ENCODE data around the gene LIN7C.

LIN7C gene

DNA sequence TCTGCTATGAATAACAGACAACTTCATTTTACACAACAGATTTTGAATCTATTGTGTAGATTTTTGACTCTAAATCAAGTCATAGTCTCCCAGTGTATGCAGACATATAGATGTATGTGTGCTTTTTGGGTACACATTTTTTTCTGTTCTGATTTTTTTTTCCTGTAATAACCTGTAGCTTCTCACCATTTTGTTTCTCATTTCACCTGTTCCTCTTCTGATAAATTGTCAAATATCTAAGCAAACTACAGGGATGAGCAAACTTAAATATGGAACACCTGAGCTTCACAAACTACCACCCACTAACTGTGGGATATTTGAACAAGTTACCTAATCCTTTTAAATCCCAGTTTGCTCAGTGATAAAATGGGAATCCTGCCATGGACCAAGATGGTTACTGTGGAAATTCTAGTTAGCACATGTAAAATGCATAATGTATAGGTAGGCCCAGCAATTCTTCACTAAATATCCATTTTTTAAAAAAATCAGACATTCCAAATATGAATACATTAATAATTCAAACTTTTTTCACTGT lies 49.7 kb downstream of the LIN7C start:
- no peaks in the 10 kb centered on the region for H3F3A ChIP-seq (ENCODE audit: low read depth)
- H3K4me2 ChIP-seq (ENCODE audit: low read depth, low read length, poor library complexity, severe bottlenecking): no peak overlapping the region
- H3K79me2 ChIP-seq (ENCODE audit: insufficient read depth, low read length): no peaks in the 10 kb centered on the region
- no peaks in the 10 kb centered on the region for H4K20me1 ChIP-seq (ENCODE audit: insufficient read depth, low read length, poor library complexity, severe bottlenecking)
- H3K9me3 ChIP-seq (ENCODE audit: insufficient read depth, low read depth, low read length): no peaks in the 10 kb centered on the region
- H3K36me3 ChIP-seq (ENCODE audit: insufficient read depth, low read length): no peaks in the 10 kb centered on the region
- TF ChIP-seq, protein P1, sequence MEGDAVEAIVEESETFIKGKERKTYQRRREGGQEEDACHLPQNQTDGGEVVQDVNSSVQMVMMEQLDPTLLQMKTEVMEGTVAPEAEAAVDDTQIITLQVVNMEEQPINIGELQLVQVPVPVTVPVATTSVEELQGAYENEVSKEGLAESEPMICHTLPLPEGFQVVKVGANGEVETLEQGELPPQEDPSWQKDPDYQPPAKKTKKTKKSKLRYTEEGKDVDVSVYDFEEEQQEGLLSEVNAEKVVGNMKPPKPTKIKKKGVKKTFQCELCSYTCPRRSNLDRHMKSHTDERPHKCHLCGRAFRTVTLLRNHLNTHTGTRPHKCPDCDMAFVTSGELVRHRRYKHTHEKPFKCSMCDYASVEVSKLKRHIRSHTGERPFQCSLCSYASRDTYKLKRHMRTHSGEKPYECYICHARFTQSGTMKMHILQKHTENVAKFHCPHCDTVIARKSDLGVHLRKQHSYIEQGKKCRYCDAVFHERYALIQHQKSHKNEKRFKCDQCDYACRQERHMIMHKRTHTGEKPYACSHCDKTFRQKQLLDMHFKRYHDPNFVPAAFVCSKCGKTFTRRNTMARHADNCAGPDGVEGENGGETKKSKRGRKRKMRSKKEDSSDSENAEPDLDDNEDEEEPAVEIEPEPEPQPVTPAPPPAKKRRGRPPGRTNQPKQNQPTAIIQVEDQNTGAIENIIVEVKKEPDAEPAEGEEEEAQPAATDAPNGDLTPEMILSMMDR (conservative IDR thresholded peaks at IDR 0.05; ENCODE audit: low read length): no peak
- no peak for TF ChIP-seq EZH2phosphoT487 (IDR thresholded peaks at IDR 0.05; ENCODE audit: borderline replicate concordance)
- H3K4me1 ChIP-seq (ENCODE audit: insufficient read depth, low read length, poor library complexity, severe bottlenecking): no peaks in the 10 kb centered on the region
- no peak overlapping the region for H3K4me3 ChIP-seq (ENCODE audit: low read length, poor library complexity, severe bottlenecking)
- no peaks in the 10 kb centered on the region for H3K27me3 ChIP-seq (ENCODE audit: insufficient read depth, low read length, poor library complexity, severe bottlenecking)
- H2AFZ ChIP-seq (ENCODE audit: low read length): no peak overlapping the region
- no peak overlapping the region for H3K9ac ChIP-seq (ENCODE audit: low read depth, low read length, poor library complexity, severe bottlenecking)
- H3K9me2 ChIP-seq (replicated peaks; ENCODE audit: low read depth, low read length): no peaks in the 10 kb centered on the region

DNA sequence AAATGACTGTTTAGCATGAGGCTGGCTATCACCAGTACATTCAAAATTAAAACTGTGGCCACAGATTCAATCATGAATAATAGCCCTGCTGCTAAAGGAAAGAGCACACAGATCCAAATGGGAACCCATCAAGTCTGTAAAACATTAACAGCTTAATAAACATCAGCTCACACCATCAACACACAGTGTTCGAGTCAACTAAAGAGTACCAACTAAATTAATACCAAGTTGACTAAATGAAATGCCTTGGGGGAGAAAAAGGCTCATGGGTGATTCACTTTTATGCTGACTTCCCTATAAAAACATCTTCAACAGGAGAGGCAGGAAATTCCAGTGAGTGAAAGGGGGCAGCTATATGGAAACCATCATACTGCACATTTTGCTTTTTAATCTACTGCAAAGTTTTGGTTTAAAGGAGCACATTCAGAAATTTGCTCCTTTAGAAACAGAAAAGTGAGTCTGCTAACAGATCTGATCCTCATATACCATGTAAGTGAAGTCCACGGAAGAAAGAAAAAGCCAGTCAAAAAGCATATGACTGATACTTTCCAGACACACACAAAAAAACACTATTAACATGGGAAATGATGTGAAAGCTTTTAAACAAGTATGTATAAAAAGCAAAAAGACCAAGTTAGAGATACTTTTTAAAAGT lies 50.3 kb downstream of the LIN7C start:
- H3K9me3 ChIP-seq (ENCODE audit: insufficient read depth, low read depth, low read length): no peaks in the 10 kb centered on the region
- no peaks in the 10 kb centered on the region for H4K20me1 ChIP-seq (ENCODE audit: insufficient read depth, low read length, poor library complexity, severe bottlenecking)
- H3K36me3 ChIP-seq (ENCODE audit: insufficient read depth, low read length): no peaks in the 10 kb centered on the region
- H3K9ac ChIP-seq (ENCODE audit: low read depth, low read length, poor library complexity, severe bottlenecking): no peak overlapping the region
- no peak overlapping the region for H2AFZ ChIP-seq (ENCODE audit: low read length)
- no peaks in the 10 kb centered on the region for H3K4me1 ChIP-seq (ENCODE audit: insufficient read depth, low read length, poor library complexity, severe bottlenecking)
- H3K4me3 ChIP-seq (ENCODE audit: low read length, poor library complexity, severe bottlenecking): no peak overlapping the region
- no peaks in the 10 kb centered on the region for H3F3A ChIP-seq (ENCODE audit: low read depth)
- no peak overlapping the region for H3K4me2 ChIP-seq (ENCODE audit: low read depth, low read length, poor library complexity, severe bottlenecking)
- no peaks in the 10 kb centered on the region for H3K27me3 ChIP-seq (ENCODE audit: insufficient read depth, low read length, poor library complexity, severe bottlenecking)
- no peaks in the 10 kb centered on the region for H3K79me2 ChIP-seq (ENCODE audit: insufficient read depth, low read length)
- H3K9me2 ChIP-seq (replicated peaks; ENCODE audit: low read depth, low read length): no peaks in the 10 kb centered on the region
- no peak for TF ChIP-seq EZH2phosphoT487 (IDR thresholded peaks at IDR 0.05; ENCODE audit: borderline replicate concordance)
- TF ChIP-seq, protein P1 (conservative IDR thresholded peaks at IDR 0.05; ENCODE audit: low read length): no peak

DNA sequence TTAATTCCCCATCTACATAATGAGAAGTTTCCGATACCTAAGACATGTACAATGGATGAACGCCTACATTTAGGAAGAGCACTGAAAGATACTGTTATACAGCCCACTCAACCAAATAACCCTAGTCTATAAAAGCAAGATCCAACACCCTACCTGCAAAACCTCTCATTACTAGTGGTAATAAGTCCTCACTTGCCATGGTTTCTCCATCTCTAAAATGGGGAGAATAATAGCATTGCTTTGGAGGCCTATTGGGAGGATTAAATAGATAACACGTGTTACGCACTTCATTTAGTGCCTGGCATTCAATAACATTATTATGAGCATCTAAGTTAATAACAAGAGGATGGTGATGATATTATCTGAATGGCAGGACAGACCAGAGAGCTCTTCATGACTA lies 50.9 kb downstream of the LIN7C start:
- Histone ChIP-seq H3K9ac (ENCODE audit: low read depth, low read length, poor library complexity, severe bottlenecking) (no peak overlapping the region), H3K79me2 (ENCODE audit: insufficient read depth, low read length) (no peaks in the 10 kb centered on the region), H3K9me3 (ENCODE audit: insufficient read depth, low read depth, low read length) (no peaks in the 10 kb centered on the region), H3K4me3 (ENCODE audit: low read length, poor library complexity, severe bottlenecking) (no peak overlapping the region), H3K4me1 (ENCODE audit: insufficient read depth, low read length, poor library complexity, severe bottlenecking) (no peaks in the 10 kb centered on the region), H3K9me2 (replicated peaks; ENCODE audit: low read depth, low read length) (no peaks in the 10 kb centered on the region), H3K36me3 (ENCODE audit: insufficient read depth, low read length) (no peaks in the 10 kb centered on the region), H3K4me2 (ENCODE audit: low read depth, low read length, poor library complexity, severe bottlenecking) (no peak overlapping the region), H4K20me1 (ENCODE audit: insufficient read depth, low read length, poor library complexity, severe bottlenecking) (no peaks in the 10 kb centered on the region), H3K27me3 (ENCODE audit: insufficient read depth, low read length, poor library complexity, severe bottlenecking) (no peaks in the 10 kb centered on the region), H3F3A (ENCODE audit: low read depth) (no peaks in the 10 kb centered on the region), H2AFZ (ENCODE audit: low read length) (no peak overlapping the region)
- no peak for TF ChIP-seq EZH2phosphoT487 (IDR thresholded peaks at IDR 0.05; ENCODE audit: borderline replicate concordance)
- TF ChIP-seq, protein P1 (conservative IDR thresholded peaks at IDR 0.05; ENCODE audit: low read length): no peak

Data from Loucy (cell line).